SK-N-SH (cell line): ENCODE data around the gene HOPX. TPM values are rescaled to one million over a fixed set of nuclear protein-coding genes. Genes with fewer than 3 reads are reported as not detected.
"Not testable (repeated sequence)": the region's sequence is repeated elsewhere in the genome, so short reads cannot be mapped to it uniquely, and the experiment has no call there.

Experiments
- CTCF ChIA-PET: fragments of 300-600, 350-600 bp; formaldehyde crosslinking; extraction: SDS; loops from one replicate; lab custom pipeline; 2021; lab: Yijun Ruan, JAX
- POLR2A ChIA-PET: fragments of 350-600 bp; sonication (Branson Sonifier 250); formaldehyde crosslinking; extraction: SDS; loops from one replicate; lab custom pipeline; 2020; ENCODE audit warnings: antibody characterized with exemption, inconsistent platforms; lab: Yijun Ruan, JAX
- DNase-seq: peaks from one replicate; pipeline ENCODE4 v3.0.0; 2012
- H2AFZ ChIP-seq: fragments of 200-600 bp; sonication (generic); 2 replicates; pipeline ENCODE4 v1.8.1; 2016; ENCODE audit warnings: antibody characterized with exemption, mild to moderate bottlenecking, low read depth
- H3F3A ChIP-seq: fragments of 200-600 bp; sonication (generic); replicated peaks from 2 replicates; pipeline ENCODE3; 2016; ENCODE audit warnings: antibody characterized with exemption, mild to moderate bottlenecking; ENCODE audit not compliant: insufficient read depth
- H3K27ac ChIP-seq, 2 experiments: fragments of 200-500 bp in 1 of 2; fragments of 200-600 bp in 1 of 2; sonication (Bioruptor generic) in 1 of 2; sonication (generic), shearing (Covaris generic) in 1 of 2; 2 replicates each; pipeline versions ENCODE4 v1.5.1 to v1.6.1; 2014 to 2016; ENCODE audit warnings: low read depth in 2 of 2, inconsistent platforms in 1 of 2, low read length in 1 of 2, mild to moderate bottlenecking in 1 of 2, mixed read lengths in 1 of 2
- H3K27me3 ChIP-seq: fragments of 200-600 bp; sonication (generic), shearing (Covaris generic); 2 replicates; pipeline ENCODE4 v1.6.1; 2016; ENCODE audit warnings: mixed run types; ENCODE audit not compliant: insufficient read depth
- H3K36me3 ChIP-seq, 2 experiments: fragments of 200-500 bp in 1 of 2; fragments of 200-600 bp in 1 of 2; sonication (Bioruptor generic) in 1 of 2; sonication (generic) in 1 of 2; replicated peaks in 1 of 2; 2 replicates each; pipeline versions ENCODE3 to v1.5.1; 2014 to 2016; ENCODE audit warnings: low read length in 1 of 2, mild to moderate bottlenecking in 1 of 2; ENCODE audit not compliant: insufficient read depth in 2 of 2, control insufficient read depth in 1 of 2
- H3K4me1 ChIP-seq, 2 experiments: fragments of 200-500 bp in 1 of 2; fragments of 200-600 bp in 1 of 2; sonication (Bioruptor generic) in 1 of 2; sonication (generic), shearing (Covaris generic) in 1 of 2; 2 replicates each; pipeline versions ENCODE4 v1.5.1 to v1.6.1; 2014 to 2016; ENCODE audit warnings: low read depth in 1 of 2, low read length in 1 of 2, mixed run types in 1 of 2; ENCODE audit not compliant: insufficient read depth in 2 of 2, control insufficient read depth in 1 of 2
- H3K4me2 ChIP-seq: fragments of 200-600 bp; sonication (generic), shearing (Covaris generic); 2 replicates; pipeline ENCODE4 v1.6.1; 2017; ENCODE audit warnings: mixed run types
- H3K4me3 ChIP-seq, 2 experiments: fragments of 200-500 bp in 1 of 2; fragments of 200-600 bp in 1 of 2; sonication (Bioruptor generic) in 1 of 2; sonication (generic), shearing (Covaris generic) in 1 of 2; 2 replicates each; pipeline versions ENCODE4 v1.5.1 to v1.8.1; 2014 to 2016; ENCODE audit warnings: low read depth in 2 of 2, inconsistent platforms in 1 of 2, low read length in 1 of 2, mild to moderate bottlenecking in 1 of 2, mixed read lengths in 1 of 2, moderate library complexity in 1 of 2
- H3K79me2 ChIP-seq: fragments of 200-600 bp; sonication (generic); 2 replicates; pipeline ENCODE4 v1.8.1; 2017; ENCODE audit warnings: mild to moderate bottlenecking; ENCODE audit not compliant: insufficient read depth
- H3K9ac ChIP-seq: fragments of 200-600 bp; sonication (generic); 2 replicates; pipeline ENCODE4 v1.6.1; 2017; ENCODE audit warnings: mixed run types
- H3K9me2 ChIP-seq: fragments of 200-600 bp; sonication (generic); 2 replicates; pipeline ENCODE4 v1.6.1; 2017; ENCODE audit warnings: mixed run types
- H3K9me3 ChIP-seq: fragments of 200-600 bp; sonication (generic); 2 replicates; pipeline ENCODE4 v1.6.1; 2017; ENCODE audit warnings: mixed run types, mild to moderate bottlenecking, moderate library complexity
- H4K20me1 ChIP-seq: fragments of 200-600 bp; sonication (generic); 2 replicates; pipeline ENCODE4 v1.6.1; 2017; ENCODE audit warnings: mild to moderate bottlenecking, mixed run types; ENCODE audit not compliant: insufficient read depth
- ELF1 ChIP-seq: IDR thresholded peaks from 2 replicates; pipeline ENCODE4 v1.4.0; 2012
- EP300 ChIP-seq, 2 experiments: IDR thresholded peaks; 2 replicates each; pipeline versions ENCODE4 v1.4.0 to v1.6.1; 2012; ENCODE audit warnings: borderline replicate concordance in 1 of 2, low read depth in 1 of 2, low read length in 1 of 2
- FOXJ3 ChIP-seq: sonication (generic); formaldehyde crosslinking; IDR thresholded peaks from 2 replicates; pipeline ENCODE4 v1.5.1; 2020; ENCODE audit warnings: mild to moderate bottlenecking, missing genetic modification reagents
- GATA2 ChIP-seq: sonication (generic); formaldehyde crosslinking; IDR thresholded peaks from 2 replicates; pipeline ENCODE4 v1.5.0; 2020; ENCODE audit warnings: mild to moderate bottlenecking, missing genetic modification reagents
- JUND ChIP-seq: IDR thresholded peaks from 2 replicates; pipeline ENCODE4 v1.4.0; 2012
- NFIC ChIP-seq: IDR thresholded peaks from 2 replicates; pipeline ENCODE4 v1.4.0; 2012; ENCODE audit warnings: borderline replicate concordance
- NRF1 ChIP-seq: IDR thresholded peaks from 2 replicates; pipeline ENCODE4 v1.6.1; 2012; ENCODE audit warnings: low read depth, mild to moderate bottlenecking, low read length
- POLR2AphosphoS5 ChIP-seq: IDR thresholded peaks from 2 replicates; pipeline ENCODE4 v1.6.1; 2012; ENCODE audit warnings: low read depth, low read length
- REST ChIP-seq: IDR thresholded peaks from 2 replicates; pipeline ENCODE4 v1.6.1; 2012; ENCODE audit warnings: mild to moderate bottlenecking, low read depth, low read length, moderate library complexity
- RFX5 ChIP-seq: IDR thresholded peaks from 2 replicates; pipeline ENCODE4 v1.6.1; 2012; ENCODE audit warnings: mild to moderate bottlenecking, improper control_type of control experiment, low read length
- SIN3A ChIP-seq: IDR thresholded peaks from 2 replicates; pipeline ENCODE4 v1.6.1; 2012; ENCODE audit warnings: low read depth, mild to moderate bottlenecking, low read length, moderate library complexity, borderline replicate concordance
- TAF1 ChIP-seq: IDR thresholded peaks from 2 replicates; pipeline ENCODE4 v1.6.1; 2012; ENCODE audit warnings: low read depth, mild to moderate bottlenecking, low read length, moderate library complexity, borderline replicate concordance
- TEAD4 ChIP-seq: IDR thresholded peaks from 2 replicates; pipeline ENCODE4 v1.4.0; 2012; ENCODE audit warnings: mild to moderate bottlenecking, borderline replicate concordance; ENCODE audit not compliant: insufficient read depth
- YY1 ChIP-seq: IDR thresholded peaks from 2 replicates; pipeline ENCODE4 v1.4.0; 2012; ENCODE audit warnings: low read depth, mild to moderate bottlenecking
- ZBTB33 ChIP-seq: IDR thresholded peaks from 2 replicates; pipeline ENCODE4 v1.4.0; 2012; ENCODE audit warnings: low read depth, borderline replicate concordance
- polyA plus RNA-seq, 3 experiments: library from polyadenylated mRNA; depleted of rRNA; stranded (reverse); fragments of >200 nt; gene quantifications; 2 replicates each; pipeline ENCODE4 v1.2.3, GENCODE V29; 2012
- TF ChIP-seq, protein P1 (sequence below): fragments of 150-350 bp; IDR thresholded peaks from 2 replicates; pipeline ENCODE4 v1.6.1; 2016; ENCODE audit warnings: mild to moderate bottlenecking, low read depth, low read length
- TF ChIP-seq, protein P2 (sequence below): IDR thresholded peaks from 2 replicates; pipeline ENCODE4; 2012
- TF ChIP-seq, protein P3 (sequence below): IDR thresholded peaks from 2 replicates; pipeline ENCODE4 v1.4.0; 2012; ENCODE audit warnings: low read depth, borderline replicate concordance

HOPX gene
- polyA plus RNA-seq, 1 of the 3 experiments (the other 2 are of a cell fraction), result 0.05 TPM

- TF ChIP-seq, protein P1, sequence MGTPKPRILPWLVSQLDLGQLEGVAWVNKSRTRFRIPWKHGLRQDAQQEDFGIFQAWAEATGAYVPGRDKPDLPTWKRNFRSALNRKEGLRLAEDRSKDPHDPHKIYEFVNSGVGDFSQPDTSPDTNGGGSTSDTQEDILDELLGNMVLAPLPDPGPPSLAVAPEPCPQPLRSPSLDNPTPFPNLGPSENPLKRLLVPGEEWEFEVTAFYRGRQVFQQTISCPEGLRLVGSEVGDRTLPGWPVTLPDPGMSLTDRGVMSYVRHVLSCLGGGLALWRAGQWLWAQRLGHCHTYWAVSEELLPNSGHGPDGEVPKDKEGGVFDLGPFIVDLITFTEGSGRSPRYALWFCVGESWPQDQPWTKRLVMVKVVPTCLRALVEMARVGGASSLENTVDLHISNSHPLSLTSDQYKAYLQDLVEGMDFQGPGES, result no peak
- TF ChIP-seq NFIC (no peak), ZBTB33 (no peak), NRF1 (no peak), ELF1 (no peak), SIN3A (no peak)
Measured at GRCh38 chr4:56611501-56611900, 69.6 kb downstream of the HOPX start (continued).

GRCh38 chr4:56610170-56610569, 70.9 kb downstream of the HOPX start:
- H3F3A ChIP-seq, H4K20me1 ChIP-seq, H3K4me1 ChIP-seq, H3K9me3 ChIP-seq, H3K27ac ChIP-seq, H3K79me2 ChIP-seq, H3K4me2 ChIP-seq, POLR2A ChIA-PET, H3K9me2 ChIP-seq, H3K27me3 ChIP-seq, H3K9ac ChIP-seq, DNase-seq, H3K4me3 ChIP-seq, H3K36me3 ChIP-seq, H2AFZ ChIP-seq: not testable (repeated sequence)
- CTCF ChIA-PET, result interaction anchor here (1.3 kb wide), 1 partner anchor 14 kb away, joined by 4 read pairs; no protein-coding TSS in a partner anchor

GRCh38 chr4:56607926-56608325, 73.2 kb downstream of the HOPX start:
- Histone ChIP-seq H2AFZ (no peak overlapping the region), H3K36me3 (no peaks in the 10 kb centered on the region), H3K79me2 (no peaks in the 10 kb centered on the region), H4K20me1 (no peaks in the 10 kb centered on the region), H3K9ac (no peak overlapping the region), H3K9me2 (no peaks in the 10 kb centered on the region), H3K9me3 (no peaks in the 10 kb centered on the region), H3K4me1 (no peaks in the 10 kb centered on the region), H3K4me3 (no peak overlapping the region), H3K27ac (no peak overlapping the region), H3K4me2 (no peak overlapping the region), H3F3A (no peaks in the 10 kb centered on the region), H3K27me3 (no peaks in the 10 kb centered on the region; the same call in 1 of the 2 replicates)
- no peak for DNase-seq
- POLR2A ChIA-PET, result no interaction called here
- CTCF ChIA-PET, result interaction anchor here (1.2 kb wide), 1 partner anchor 63 kb away, joined by 3 read pairs; no protein-coding TSS in a partner anchor
- TF ChIP-seq, protein P2, sequence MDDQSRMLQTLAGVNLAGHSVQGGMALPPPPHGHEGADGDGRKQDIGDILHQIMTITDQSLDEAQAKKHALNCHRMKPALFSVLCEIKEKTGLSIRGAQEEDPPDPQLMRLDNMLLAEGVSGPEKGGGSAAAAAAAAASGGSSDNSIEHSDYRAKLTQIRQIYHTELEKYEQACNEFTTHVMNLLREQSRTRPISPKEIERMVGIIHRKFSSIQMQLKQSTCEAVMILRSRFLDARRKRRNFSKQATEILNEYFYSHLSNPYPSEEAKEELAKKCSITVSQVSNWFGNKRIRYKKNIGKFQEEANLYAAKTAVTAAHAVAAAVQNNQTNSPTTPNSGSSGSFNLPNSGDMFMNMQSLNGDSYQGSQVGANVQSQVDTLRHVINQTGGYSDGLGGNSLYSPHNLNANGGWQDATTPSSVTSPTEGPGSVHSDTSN, result no peak
- TF ChIP-seq TEAD4, result no peak
- no peak for TF ChIP-seq GATA2 (CRISPR knock-in tag)
- TF ChIP-seq, protein P3, sequence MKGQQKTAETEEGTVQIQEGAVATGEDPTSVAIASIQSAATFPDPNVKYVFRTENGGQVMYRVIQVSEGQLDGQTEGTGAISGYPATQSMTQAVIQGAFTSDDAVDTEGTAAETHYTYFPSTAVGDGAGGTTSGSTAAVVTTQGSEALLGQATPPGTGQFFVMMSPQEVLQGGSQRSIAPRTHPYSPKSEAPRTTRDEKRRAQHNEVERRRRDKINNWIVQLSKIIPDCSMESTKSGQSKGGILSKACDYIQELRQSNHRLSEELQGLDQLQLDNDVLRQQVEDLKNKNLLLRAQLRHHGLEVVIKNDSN, result no peak
- no peak for TF ChIP-seq POLR2AphosphoS5
- no peak for TF ChIP-seq FOXJ3 (CRISPR knock-in tag)
- no peak for TF ChIP-seq SIN3A
- TF ChIP-seq EP300 (IDR thresholded peaks at IDR 0.05; ENCODE audit: borderline replicate concordance in 1 of 2, low read depth in 1 of 2, low read length in 1 of 2), result no peak
- TF ChIP-seq REST, result no peak
- TF ChIP-seq JUND, result no peak
- TF ChIP-seq RFX5, result no peak
- TF ChIP-seq YY1, result no peak
- TF ChIP-seq NFIC, result no peak
- no peak for TF ChIP-seq TAF1
- TF ChIP-seq NRF1, result no peak
- no peak for TF ChIP-seq ELF1
